Vagina (tissue), 2 donors: ENCODE results near the gene ATG2A.

Experiments
- CTCF ChIP-seq, 3 experiments: fragments of 450-650 bp in 2 of 3; fragments of 200-600 bp in 1 of 3; sonication (generic) in 1 of 3; IDR thresholded peaks; one replicate each; pipeline ENCODE4 v1.5.1; 2017 to 2019; ENCODE audit warnings: antibody characterized with exemption in 3 of 3, mild to moderate bottlenecking in 2 of 3, moderate library complexity in 2 of 3
- POLR2A ChIP-seq, 2 donors: fragments of 450-650 bp; IDR thresholded peaks; one replicate each; pipeline ENCODE4 v1.6.1; 2017; ENCODE audit warnings: antibody characterized with exemption in 2 of 2, mild to moderate bottlenecking in 2 of 2, moderate library complexity in 2 of 2
- POLR2AphosphoS5 ChIP-seq, 2 donors: sonication (generic); formaldehyde crosslinking; IDR thresholded peaks; one replicate each; pipeline ENCODE4 v1.9.0; 2017; ENCODE audit warnings: antibody characterized with exemption in 2 of 2, mild to moderate bottlenecking in 2 of 2, low read depth in 1 of 2; ENCODE audit not compliant: insufficient read depth in 1 of 2

- TF ChIP-seq CTCF (IDR thresholded peaks at IDR 0.05) (no peak), POLR2A (IDR thresholded peaks at IDR 0.05) (no peak), POLR2AphosphoS5 (IDR thresholded peaks at IDR 0.05; ENCODE audit: insufficient read depth in 1 of 2, low read depth in 1 of 2) (no peak)
These were observed 1.0 kb upstream of the ATG2A start for GRCh38 chr11:64918017-64918416.
